Fibroblast of lung (primary cell): ENCODE data around the gene HNRNPU.

ENCODE experiments used
- CTCF ChIP-seq, 2 donors: IDR thresholded peaks in 1 of 2; conservative IDR thresholded peaks in 1 of 2; 1 replicate in 1 of 2; 2 replicates in 1 of 2; pipeline ENCODE4 v1.5.1; 2011 to 2012; ENCODE audit warnings: low read length in 2 of 2, control low read depth in 1 of 2, inconsistent platforms in 1 of 2, low read depth in 1 of 2, mild to moderate bottlenecking in 1 of 2
- EZH2 ChIP-seq: IDR thresholded peaks from 2 replicates; pipeline ENCODE4 v1.5.1; 2012; ENCODE audit warnings: low read length, control low read depth, mild to moderate bottlenecking; ENCODE audit errors: missing control alignments

DNA sequence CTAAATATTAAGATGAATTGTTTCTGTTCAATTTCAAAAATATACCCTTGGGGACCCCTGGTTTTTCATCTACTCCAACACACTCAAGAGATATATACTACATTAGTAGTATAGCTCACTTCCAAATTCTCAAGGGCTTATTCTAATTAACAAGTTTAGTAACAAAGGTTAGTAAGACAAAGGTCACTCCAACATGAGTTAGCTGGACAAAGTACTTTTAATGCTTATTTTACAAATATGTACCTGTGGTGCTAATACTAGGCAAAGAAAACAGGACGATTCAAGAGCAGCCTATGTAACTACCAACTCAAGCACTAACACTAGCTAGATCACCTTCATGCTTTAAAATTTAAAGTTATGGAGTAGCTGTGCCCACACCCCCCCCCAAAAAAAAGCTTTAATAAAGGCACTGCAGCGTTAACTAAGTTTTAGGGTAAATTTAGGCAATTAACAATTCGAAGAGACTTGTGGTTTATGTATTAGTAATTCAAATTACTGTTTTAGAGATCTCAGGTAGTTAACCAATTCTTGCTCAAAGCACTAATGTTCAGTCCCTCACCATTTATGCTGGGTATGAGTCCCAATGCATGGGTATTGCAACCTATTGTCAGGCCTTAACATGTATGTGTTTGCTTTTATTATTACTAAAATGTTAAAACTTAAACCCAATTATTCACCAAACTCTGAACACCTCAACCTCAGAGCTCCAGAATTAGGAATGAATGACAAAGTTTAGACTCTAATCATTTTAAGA lies 14.1 kb downstream of the HNRNPU start:
- TF ChIP-seq CTCF (conservative IDR thresholded peaks at IDR 0.05 in 1 of 2, IDR thresholded peaks at IDR 0.05 in 1 of 2; ENCODE audit: low read depth in 1 of 2, low read length in 2 of 2), result no peak
- TF ChIP-seq EZH2, result no peak
